GM21576 (cell line): Measurements from ENCODE around the gene BLACAT1.
"Not testable (repeated sequence)": the region's sequence is repeated elsewhere in the genome, so short reads cannot be mapped to it uniquely, and the experiment has no call there.

Experiments
- ATAC-seq: cut with Tn5 transposase; IDR thresholded peaks from one replicate; pipeline ENCODE4 v1.9.1; 2021; ENCODE audit warnings: mild to moderate bottlenecking, moderate library complexity; ENCODE audit not compliant: unreplicated experiment

Gene BLACAT1

GRCh38 chr1:205484985-205485967 lies 29.4 kb upstream of the BLACAT1 start:
- ATAC-seq, result no peak

- ATAC-seq, result no peak
Observed at GRCh38 chr1:205483372-205483771, 27.5 kb upstream of the BLACAT1 start.

GRCh38 chr1:205482587-205482986 lies 26.7 kb upstream of the BLACAT1 start:
- ATAC-seq, result not testable (repeated sequence)

GRCh38 chr1:205481629-205482151 lies 25.8 kb upstream of the BLACAT1 start:
- no peak for ATAC-seq

- no peak for ATAC-seq
Observed at GRCh38 chr1:205481218-205481617, 25.4 kb upstream of the BLACAT1 start.

GRCh38 chr1:205480349-205480985 lies 24.6 kb upstream of the BLACAT1 start:
- ATAC-seq, result peak; percentile 52

- not testable (repeated sequence) for ATAC-seq
Observed at GRCh38 chr1:205478985-205479384, 23.1 kb upstream of the BLACAT1 start.

- no peak for ATAC-seq
Observed at GRCh38 chr1:205477759-205478247, 22.0 kb upstream of the BLACAT1 start.

GRCh38 chr1:205477121-205477758 lies 21.4 kb upstream of the BLACAT1 start:
- ATAC-seq, result no peak

- ATAC-seq, result no peak
Observed at GRCh38 chr1:205476648-205477047, 20.8 kb upstream of the BLACAT1 start.

GRCh38 chr1:205475855-205476254 lies 20.0 kb upstream of the BLACAT1 start:
- no peak for ATAC-seq

- ATAC-seq, result no peak
Observed at GRCh38 chr1:205474571-205474970, 18.7 kb upstream of the BLACAT1 start.

- no peak for ATAC-seq
Observed at GRCh38 chr1:205473966-205474365, 18.1 kb upstream of the BLACAT1 start.

GRCh38 chr1:205473475-205473874 lies 17.6 kb upstream of the BLACAT1 start:
- ATAC-seq, result no peak

GRCh38 chr1:205472737-205473441 lies 17.0 kb upstream of the BLACAT1 start:
- no peak for ATAC-seq

- no peak for ATAC-seq
Observed at GRCh38 chr1:205470131-205470530, 14.3 kb upstream of the BLACAT1 start.

- no peak for ATAC-seq
Observed at GRCh38 chr1:205466595-205467220, 10.9 kb upstream of the BLACAT1 start.

GRCh38 chr1:205465392-205465791 lies 9.5 kb upstream of the BLACAT1 start:
- no peak for ATAC-seq

GRCh38 chr1:205458777-205459566 lies 3.1 kb upstream of the BLACAT1 start:
- ATAC-seq, result no peak
